HEK293 (cell line): Measurements from ENCODE around the gene ARF3.

Experiments
- EGR2 ChIP-seq: fragments of 450-650 bp; formaldehyde crosslinking; IDR thresholded peaks from 2 replicates; pipeline ENCODE4 v1.5.1; 2016; ENCODE audit warnings: low read depth, missing biosample characterization, missing genetic modification characterization
- HOXC10 ChIP-seq: sonication (generic); formaldehyde crosslinking; IDR thresholded peaks from 2 replicates; pipeline ENCODE4 v1.8.1; 2023; ENCODE audit warnings: mild to moderate bottlenecking, missing genetic modification reagents
- KLF1 ChIP-seq: fragments of 450-650 bp; formaldehyde crosslinking; IDR thresholded peaks from 2 replicates; pipeline ENCODE4 v1.5.1; 2016; ENCODE audit warnings: missing biosample characterization, missing genetic modification characterization
- KLF9 ChIP-seq: fragments of 450-650 bp; formaldehyde crosslinking; IDR thresholded peaks from 2 replicates; pipeline ENCODE4 v1.5.1; 2016; ENCODE audit warnings: missing biosample characterization, missing genetic modification characterization, low read depth
- SETDB1 ChIP-seq: IDR thresholded peaks from one replicate; pipeline ENCODE4 v1.6.1; 2017; ENCODE audit warnings: mild to moderate bottlenecking, low read length, moderate library complexity, mixed read lengths; ENCODE audit not compliant: insufficient read length
- SP7 ChIP-seq: fragments of 450-650 bp; formaldehyde crosslinking; IDR thresholded peaks from 2 replicates; pipeline ENCODE4 v1.5.1; 2016; ENCODE audit warnings: missing biosample characterization, missing genetic modification characterization
- ZBTB17 ChIP-seq: fragments of 450-650 bp; formaldehyde crosslinking; IDR thresholded peaks from 2 replicates; pipeline ENCODE4 v1.5.1; 2016; ENCODE audit warnings: missing biosample characterization, missing genetic modification characterization
- ZBTB20 ChIP-seq: fragments of 450-650 bp; formaldehyde crosslinking; IDR thresholded peaks from 2 replicates; pipeline ENCODE4 v1.5.1; 2016; ENCODE audit warnings: missing biosample characterization, missing genetic modification characterization
- ZBTB48 ChIP-seq: fragments of 450-650 bp; formaldehyde crosslinking; IDR thresholded peaks from 2 replicates; pipeline ENCODE4 v1.5.1; 2016; ENCODE audit warnings: missing biosample characterization, missing genetic modification characterization
- ZBTB8A ChIP-seq: fragments of 450-650 bp; formaldehyde crosslinking; IDR thresholded peaks from 2 replicates; pipeline ENCODE4 v1.5.1; 2016; ENCODE audit warnings: missing biosample characterization, missing genetic modification characterization
- ZIC2 ChIP-seq: fragments of 450-650 bp; formaldehyde crosslinking; IDR thresholded peaks from 2 replicates; pipeline ENCODE4 v1.5.1; 2016; ENCODE audit warnings: missing biosample characterization, missing genetic modification characterization
- ZNF16 ChIP-seq: fragments of 450-650 bp; formaldehyde crosslinking; IDR thresholded peaks from 2 replicates; pipeline ENCODE4 v1.5.1; 2016; ENCODE audit warnings: low read depth, missing biosample characterization, missing genetic modification characterization
- ZNF292 ChIP-seq: fragments of 450-650 bp; formaldehyde crosslinking; IDR thresholded peaks from 2 replicates; pipeline ENCODE4 v1.5.1; 2016; ENCODE audit warnings: low read depth, missing biosample characterization, missing genetic modification characterization, borderline replicate concordance
- ZNF394 ChIP-seq: fragments of 450-650 bp; formaldehyde crosslinking; IDR thresholded peaks from 2 replicates; pipeline ENCODE4 v1.5.1; 2016; ENCODE audit warnings: missing biosample characterization, missing genetic modification characterization, mild to moderate bottlenecking, moderate library complexity, borderline replicate concordance
- ZNF624 ChIP-seq: fragments of 450-650 bp; formaldehyde crosslinking; IDR thresholded peaks from 2 replicates; pipeline ENCODE4 v1.5.1; 2017; ENCODE audit warnings: missing biosample characterization, missing genetic modification characterization
- ZNF629 ChIP-seq: fragments of 450-650 bp; formaldehyde crosslinking; IDR thresholded peaks from 2 replicates; pipeline ENCODE4 v1.5.1; 2017; ENCODE audit warnings: missing biosample characterization, missing genetic modification characterization
- ZNF701 ChIP-seq: fragments of 450-650 bp; formaldehyde crosslinking; IDR thresholded peaks from 2 replicates; pipeline ENCODE4 v1.5.1; 2016; ENCODE audit warnings: missing biosample characterization, missing genetic modification characterization
- ZNF791 ChIP-seq: fragments of 450-650 bp; formaldehyde crosslinking; IDR thresholded peaks from 2 replicates; pipeline ENCODE4 v1.5.1; 2016; ENCODE audit warnings: missing biosample characterization, missing genetic modification characterization
- ZNF792 ChIP-seq: fragments of 450-650 bp; formaldehyde crosslinking; IDR thresholded peaks from 2 replicates; pipeline ENCODE4 v1.5.1; 2016; ENCODE audit warnings: missing biosample characterization, missing genetic modification characterization
- TF ChIP-seq, protein P1 (sequence below): fragments of 450-650 bp; formaldehyde crosslinking; IDR thresholded peaks from 2 replicates; pipeline ENCODE4 v1.5.1; 2016; ENCODE audit warnings: missing biosample characterization, missing genetic modification characterization
- TF ChIP-seq, protein P2 (sequence below): fragments of 450-650 bp; formaldehyde crosslinking; IDR thresholded peaks from 2 replicates; pipeline ENCODE4 v1.5.1; 2016; ENCODE audit warnings: missing biosample characterization, missing genetic modification characterization
- TF ChIP-seq, protein P3 (sequence below): fragments of 450-650 bp; formaldehyde crosslinking; IDR thresholded peaks from 2 replicates; pipeline ENCODE4 v1.5.1; 2017; ENCODE audit warnings: missing biosample characterization, mild to moderate bottlenecking, missing genetic modification characterization, moderate library complexity
- TF ChIP-seq, protein P4 (sequence below): fragments of 450-650 bp; formaldehyde crosslinking; IDR thresholded peaks from 2 replicates; pipeline ENCODE4 v1.5.1; 2016; ENCODE audit warnings: missing biosample characterization, missing genetic modification characterization
- TF ChIP-seq, protein P5 (sequence below): fragments of 450-650 bp; formaldehyde crosslinking; IDR thresholded peaks from 2 replicates; pipeline ENCODE4; 2016; ENCODE audit warnings: missing biosample characterization, missing genetic modification characterization

Gene ARF3

DNA sequence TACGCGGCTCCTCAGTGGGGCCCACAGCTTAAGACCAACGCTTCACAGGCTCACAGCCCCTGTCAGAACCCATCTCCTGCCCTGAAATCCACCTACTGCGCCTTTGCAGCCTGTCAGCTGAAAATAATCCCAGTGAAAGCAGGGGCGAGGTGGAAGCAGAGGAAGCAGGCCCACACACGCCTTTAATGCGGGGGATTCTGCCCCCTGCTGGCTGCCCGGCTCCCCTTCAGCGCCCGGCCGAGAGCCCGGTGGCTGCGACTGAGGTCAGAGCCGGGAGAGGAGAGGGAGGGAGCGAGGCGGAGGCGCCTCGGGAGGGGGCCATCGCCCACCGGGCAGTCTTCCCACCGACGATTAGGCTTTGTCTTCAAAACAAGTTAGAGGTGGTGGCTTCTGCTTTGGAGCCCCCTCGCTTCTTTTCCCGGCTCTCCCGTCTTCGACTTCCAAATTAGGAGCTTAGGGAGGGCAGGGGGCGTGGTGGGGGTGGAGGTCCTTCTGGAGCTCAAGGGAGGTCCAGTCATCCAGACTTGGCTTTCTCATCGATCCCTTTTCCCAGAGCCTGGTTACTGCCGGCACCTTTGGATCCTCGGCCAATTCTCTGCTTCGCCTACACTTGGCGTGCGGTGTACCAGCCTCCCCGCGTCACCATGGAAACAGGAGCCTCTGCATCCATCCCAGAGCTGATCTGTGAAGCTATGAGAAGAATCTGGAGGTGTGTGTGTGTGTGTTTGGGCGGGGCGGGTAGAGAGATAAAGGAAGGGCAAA is 66.4 kb downstream of the ARF3 start (continued):
- no peak for TF ChIP-seq ZNF16 (tag by site-specific recombination)
- no peak for TF ChIP-seq ZNF629 (tag by site-specific recombination)
- no peak for TF ChIP-seq SETDB1
- TF ChIP-seq, protein P1, sequence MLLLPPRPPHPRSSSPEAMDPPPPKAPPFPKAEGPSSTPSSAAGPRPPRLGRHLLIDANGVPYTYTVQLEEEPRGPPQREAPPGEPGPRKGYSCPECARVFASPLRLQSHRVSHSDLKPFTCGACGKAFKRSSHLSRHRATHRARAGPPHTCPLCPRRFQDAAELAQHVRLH (tag by site-specific recombination), result no peak
- TF ChIP-seq ZIC2 (tag by site-specific recombination), result peak; percentile 81; the same call in 1 of the 2 replicates
- peak; percentile 70 for TF ChIP-seq KLF9 (tag by site-specific recombination)
- TF ChIP-seq, protein P2, sequence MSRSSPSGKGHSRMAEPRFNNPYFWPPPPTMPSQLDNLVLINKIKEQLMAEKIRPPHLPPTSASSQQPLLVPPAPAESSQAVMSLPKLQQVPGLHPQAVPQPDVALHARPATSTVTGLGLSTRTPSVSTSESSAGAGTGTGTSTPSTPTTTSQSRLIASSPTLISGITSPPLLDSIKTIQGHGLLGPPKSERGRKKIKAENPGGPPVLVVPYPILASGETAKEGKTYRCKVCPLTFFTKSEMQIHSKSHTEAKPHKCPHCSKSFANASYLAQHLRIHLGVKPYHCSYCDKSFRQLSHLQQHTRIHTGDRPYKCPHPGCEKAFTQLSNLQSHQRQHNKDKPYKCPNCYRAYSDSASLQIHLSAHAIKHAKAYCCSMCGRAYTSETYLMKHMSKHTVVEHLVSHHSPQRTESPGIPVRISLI, result no peak
- TF ChIP-seq KLF1, result 0 out of 2 replicates have a peak, but pooled peaks have one; percentile 13
- TF ChIP-seq ZNF624, result no peak
- TF ChIP-seq SP7, result peak; percentile 61
- TF ChIP-seq, protein P3, sequence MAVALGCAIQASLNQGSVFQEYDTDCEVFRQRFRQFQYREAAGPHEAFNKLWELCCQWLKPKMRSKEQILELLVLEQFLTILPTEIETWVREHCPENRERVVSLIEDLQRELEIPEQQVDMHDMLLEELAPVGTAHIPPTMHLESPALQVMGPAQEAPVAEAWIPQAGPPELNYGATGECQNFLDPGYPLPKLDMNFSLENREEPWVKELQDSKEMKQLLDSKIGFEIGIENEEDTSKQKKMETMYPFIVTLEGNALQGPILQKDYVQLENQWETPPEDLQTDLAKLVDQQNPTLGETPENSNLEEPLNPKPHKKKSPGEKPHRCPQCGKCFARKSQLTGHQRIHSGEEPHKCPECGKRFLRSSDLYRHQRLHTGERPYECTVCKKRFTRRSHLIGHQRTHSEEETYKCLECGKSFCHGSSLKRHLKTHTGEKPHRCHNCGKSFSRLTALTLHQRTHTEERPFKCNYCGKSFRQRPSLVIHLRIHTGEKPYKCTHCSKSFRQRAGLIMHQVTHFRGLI (tag by site-specific recombination), result no peak
- TF ChIP-seq ZNF791 (tag by site-specific recombination), result no peak
- no peak for TF ChIP-seq HOXC10
- TF ChIP-seq, protein P4, sequence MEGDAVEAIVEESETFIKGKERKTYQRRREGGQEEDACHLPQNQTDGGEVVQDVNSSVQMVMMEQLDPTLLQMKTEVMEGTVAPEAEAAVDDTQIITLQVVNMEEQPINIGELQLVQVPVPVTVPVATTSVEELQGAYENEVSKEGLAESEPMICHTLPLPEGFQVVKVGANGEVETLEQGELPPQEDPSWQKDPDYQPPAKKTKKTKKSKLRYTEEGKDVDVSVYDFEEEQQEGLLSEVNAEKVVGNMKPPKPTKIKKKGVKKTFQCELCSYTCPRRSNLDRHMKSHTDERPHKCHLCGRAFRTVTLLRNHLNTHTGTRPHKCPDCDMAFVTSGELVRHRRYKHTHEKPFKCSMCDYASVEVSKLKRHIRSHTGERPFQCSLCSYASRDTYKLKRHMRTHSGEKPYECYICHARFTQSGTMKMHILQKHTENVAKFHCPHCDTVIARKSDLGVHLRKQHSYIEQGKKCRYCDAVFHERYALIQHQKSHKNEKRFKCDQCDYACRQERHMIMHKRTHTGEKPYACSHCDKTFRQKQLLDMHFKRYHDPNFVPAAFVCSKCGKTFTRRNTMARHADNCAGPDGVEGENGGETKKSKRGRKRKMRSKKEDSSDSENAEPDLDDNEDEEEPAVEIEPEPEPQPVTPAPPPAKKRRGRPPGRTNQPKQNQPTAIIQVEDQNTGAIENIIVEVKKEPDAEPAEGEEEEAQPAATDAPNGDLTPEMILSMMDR (tag by site-specific recombination), result peak; percentile 95
- TF ChIP-seq ZBTB8A (tag by site-specific recombination), result peak; percentile 69
- TF ChIP-seq ZNF292, result no peak
- no peak for TF ChIP-seq ZNF701 (tag by site-specific recombination)
- TF ChIP-seq ZNF792 (tag by site-specific recombination), result no peak
- no peak for TF ChIP-seq ZBTB48
- TF ChIP-seq ZBTB20 (tag by site-specific recombination), result no peak
- TF ChIP-seq EGR2 (tag by site-specific recombination), result peak; percentile 93
- TF ChIP-seq, protein P5, sequence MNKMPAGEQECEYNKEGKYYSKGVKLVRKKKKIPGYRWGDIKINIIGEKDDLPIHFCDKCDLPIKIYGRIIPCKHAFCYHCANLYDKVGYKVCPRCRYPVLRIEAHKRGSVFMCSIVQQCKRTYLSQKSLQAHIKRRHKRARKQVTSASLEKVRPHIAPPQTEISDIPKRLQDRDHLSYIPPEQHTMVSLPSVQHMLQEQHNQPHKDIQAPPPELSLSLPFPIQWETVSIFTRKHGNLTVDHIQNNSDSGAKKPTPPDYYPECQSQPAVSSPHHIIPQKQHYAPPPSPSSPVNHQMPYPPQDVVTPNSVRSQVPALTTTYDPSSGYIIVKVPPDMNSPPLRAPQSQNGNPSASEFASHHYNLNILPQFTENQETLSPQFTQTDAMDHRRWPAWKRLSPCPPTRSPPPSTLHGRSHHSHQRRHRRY, result no peak
- peak; percentile 76 for TF ChIP-seq ZBTB17 (tag by site-specific recombination)
- TF ChIP-seq ZNF394 (tag by site-specific recombination), result no peak
